HL-60 (cell line): ENCODE results near the gene ELF2.

ENCODE experiments used
- DNase-seq, 2 experiments: peaks; one replicate each; pipeline ENCODE4 v3.0.0-alpha.2; 2010 to 2020; ENCODE audit warnings: low read depth in 1 of 2, low spot score in 1 of 2
- H3K27ac ChIP-seq: fragments of 250-450 bp; sonication (Bioruptor Pico); replicated peaks from 2 replicates; pipeline ENCODE4 v1.5.1; 2020; ENCODE audit warnings: mild to moderate bottlenecking, moderate library complexity
- H3K27me3 ChIP-seq: fragments of 250-450 bp; sonication (Bioruptor Pico); 2 replicates; pipeline ENCODE4 v1.5.1; 2021; ENCODE audit warnings: mild to moderate bottlenecking, moderate library complexity; ENCODE audit not compliant: insufficient read depth, poor library complexity, severe bottlenecking
- H3K4me3 ChIP-seq: replicated peaks from 2 replicates; pipeline ENCODE4 v1.5.1; 2011; ENCODE audit warnings: mild to moderate bottlenecking, control low read depth, low read length; ENCODE audit not compliant: insufficient read depth
- GABPA ChIP-seq: IDR thresholded peaks from 2 replicates; pipeline ENCODE4 v1.6.1; 2012; ENCODE audit warnings: low read depth
- POLR2AphosphoS5 ChIP-seq: IDR thresholded peaks from 2 replicates; pipeline ENCODE4 v1.6.1; 2012; ENCODE audit warnings: low read depth
- SPI1 ChIP-seq: IDR thresholded peaks from 2 replicates; pipeline ENCODE4 v1.6.1; 2012; ENCODE audit warnings: low read depth, mild to moderate bottlenecking, borderline replicate concordance
- TF ChIP-seq, protein P1 (sequence below): IDR thresholded peaks from 2 replicates; pipeline ENCODE4 v1.6.1; 2012; ENCODE audit warnings: low read depth; ENCODE audit not compliant: insufficient replicate concordance
- TF ChIP-seq, protein P2 (sequence below): IDR thresholded peaks from one replicate; pipeline ENCODE4 v1.5.1; 2011; ENCODE audit warnings: low read length, control low read depth, inconsistent platforms; ENCODE audit not compliant: insufficient read depth

ELF2 gene

GRCh38 chr4:139084804-139085093 lies 92.3 kb downstream of the ELF2 start:
- H3K27ac ChIP-seq, result peak overlapping the region; percentile 92
- TF ChIP-seq, protein P1, sequence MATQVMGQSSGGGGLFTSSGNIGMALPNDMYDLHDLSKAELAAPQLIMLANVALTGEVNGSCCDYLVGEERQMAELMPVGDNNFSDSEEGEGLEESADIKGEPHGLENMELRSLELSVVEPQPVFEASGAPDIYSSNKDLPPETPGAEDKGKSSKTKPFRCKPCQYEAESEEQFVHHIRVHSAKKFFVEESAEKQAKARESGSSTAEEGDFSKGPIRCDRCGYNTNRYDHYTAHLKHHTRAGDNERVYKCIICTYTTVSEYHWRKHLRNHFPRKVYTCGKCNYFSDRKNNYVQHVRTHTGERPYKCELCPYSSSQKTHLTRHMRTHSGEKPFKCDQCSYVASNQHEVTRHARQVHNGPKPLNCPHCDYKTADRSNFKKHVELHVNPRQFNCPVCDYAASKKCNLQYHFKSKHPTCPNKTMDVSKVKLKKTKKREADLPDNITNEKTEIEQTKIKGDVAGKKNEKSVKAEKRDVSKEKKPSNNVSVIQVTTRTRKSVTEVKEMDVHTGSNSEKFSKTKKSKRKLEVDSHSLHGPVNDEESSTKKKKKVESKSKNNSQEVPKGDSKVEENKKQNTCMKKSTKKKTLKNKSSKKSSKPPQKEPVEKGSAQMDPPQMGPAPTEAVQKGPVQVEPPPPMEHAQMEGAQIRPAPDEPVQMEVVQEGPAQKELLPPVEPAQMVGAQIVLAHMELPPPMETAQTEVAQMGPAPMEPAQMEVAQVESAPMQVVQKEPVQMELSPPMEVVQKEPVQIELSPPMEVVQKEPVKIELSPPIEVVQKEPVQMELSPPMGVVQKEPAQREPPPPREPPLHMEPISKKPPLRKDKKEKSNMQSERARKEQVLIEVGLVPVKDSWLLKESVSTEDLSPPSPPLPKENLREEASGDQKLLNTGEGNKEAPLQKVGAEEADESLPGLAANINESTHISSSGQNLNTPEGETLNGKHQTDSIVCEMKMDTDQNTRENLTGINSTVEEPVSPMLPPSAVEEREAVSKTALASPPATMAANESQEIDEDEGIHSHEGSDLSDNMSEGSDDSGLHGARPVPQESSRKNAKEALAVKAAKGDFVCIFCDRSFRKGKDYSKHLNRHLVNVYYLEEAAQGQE, result no peak
- TF ChIP-seq GABPA (no peak), POLR2AphosphoS5 (no peak), SPI1 (no peak)
- TF ChIP-seq, protein P2, sequence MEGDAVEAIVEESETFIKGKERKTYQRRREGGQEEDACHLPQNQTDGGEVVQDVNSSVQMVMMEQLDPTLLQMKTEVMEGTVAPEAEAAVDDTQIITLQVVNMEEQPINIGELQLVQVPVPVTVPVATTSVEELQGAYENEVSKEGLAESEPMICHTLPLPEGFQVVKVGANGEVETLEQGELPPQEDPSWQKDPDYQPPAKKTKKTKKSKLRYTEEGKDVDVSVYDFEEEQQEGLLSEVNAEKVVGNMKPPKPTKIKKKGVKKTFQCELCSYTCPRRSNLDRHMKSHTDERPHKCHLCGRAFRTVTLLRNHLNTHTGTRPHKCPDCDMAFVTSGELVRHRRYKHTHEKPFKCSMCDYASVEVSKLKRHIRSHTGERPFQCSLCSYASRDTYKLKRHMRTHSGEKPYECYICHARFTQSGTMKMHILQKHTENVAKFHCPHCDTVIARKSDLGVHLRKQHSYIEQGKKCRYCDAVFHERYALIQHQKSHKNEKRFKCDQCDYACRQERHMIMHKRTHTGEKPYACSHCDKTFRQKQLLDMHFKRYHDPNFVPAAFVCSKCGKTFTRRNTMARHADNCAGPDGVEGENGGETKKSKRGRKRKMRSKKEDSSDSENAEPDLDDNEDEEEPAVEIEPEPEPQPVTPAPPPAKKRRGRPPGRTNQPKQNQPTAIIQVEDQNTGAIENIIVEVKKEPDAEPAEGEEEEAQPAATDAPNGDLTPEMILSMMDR, result no peak
- peak overlapping the region; percentile 87 for H3K4me3 ChIP-seq
- no peaks in the 10 kb centered on the region for H3K27me3 ChIP-seq
- DNase-seq, result no peak

DNA sequence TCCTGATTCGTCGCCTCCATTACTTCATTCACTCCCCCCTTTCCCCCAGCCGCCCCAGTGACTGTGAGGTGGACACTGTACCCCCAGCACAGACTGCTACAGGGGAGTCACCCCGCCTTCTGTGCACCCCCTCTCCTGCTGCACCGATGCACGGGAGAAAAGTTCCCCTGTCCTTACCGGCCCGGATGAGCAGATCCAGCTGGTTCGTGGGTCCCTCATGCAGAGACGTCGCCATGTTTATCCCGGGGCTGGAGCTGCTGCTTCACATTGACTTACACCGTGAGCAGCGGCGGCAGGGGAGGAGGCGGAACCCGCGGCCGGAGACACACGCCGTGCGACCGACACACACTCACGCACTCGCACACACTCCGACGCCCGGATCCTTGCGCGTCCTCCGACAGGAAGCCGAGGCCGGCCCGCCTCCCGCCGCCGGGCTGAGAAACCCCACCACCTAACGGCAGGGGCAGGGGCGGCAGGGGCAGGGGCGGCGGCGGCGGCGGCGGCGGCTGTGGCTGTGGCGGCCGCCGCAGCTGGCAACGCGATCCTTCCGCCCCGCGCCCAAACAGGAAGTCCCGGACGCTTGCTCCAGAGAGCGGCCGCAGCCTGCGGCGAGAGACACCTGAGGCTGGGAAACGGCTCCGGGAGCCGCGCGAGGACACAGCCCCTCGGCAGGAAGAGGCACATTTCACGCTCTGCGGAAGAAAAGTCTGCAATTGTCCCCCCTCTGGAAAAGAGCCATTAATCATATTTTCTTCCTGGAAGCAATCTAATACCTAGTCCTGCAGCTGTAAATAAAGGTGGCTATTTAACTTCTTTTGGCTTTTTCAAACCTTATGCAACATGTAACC lies 92.8 kb downstream of the ELF2 start:
- Histone ChIP-seq H3K4me3 (peak overlapping the region; percentile 87), H3K27me3 (no peaks in the 10 kb centered on the region), H3K27ac (peak overlapping the region; percentile 92)
- DNase-seq, result peak; percentile 77 to 93
- TF ChIP-seq SPI1 (peak; percentile 63; the same call in 1 of the 2 replicates), GABPA (peak; percentile 22; the same call in 1 of the 2 replicates), POLR2AphosphoS5 (peak; percentile 89)
- TF ChIP-seq, protein P2, result no peak
- TF ChIP-seq, protein P1, result peak; percentile 65

DNA sequence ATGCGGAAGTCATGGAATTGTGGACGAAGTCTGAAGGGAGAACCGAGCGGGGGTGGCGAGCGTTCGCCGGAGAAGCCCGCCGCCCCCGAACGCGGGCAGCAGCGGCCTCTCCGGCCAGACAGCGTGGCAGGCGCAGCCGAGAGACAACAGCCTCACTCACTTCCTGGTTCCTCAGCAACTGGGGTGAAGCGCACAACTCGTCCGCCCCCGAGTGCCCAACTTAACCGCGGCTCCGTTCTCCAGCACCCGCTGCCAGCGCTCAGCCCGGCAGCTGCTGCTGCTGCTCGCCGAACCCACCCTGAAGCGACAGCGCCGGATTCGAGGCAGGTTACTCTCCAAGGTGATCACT lies 93.4 kb downstream of the ELF2 start:
- peak overlapping the region; percentile 87 for H3K4me3 ChIP-seq
- H3K27ac ChIP-seq, result peak overlapping the region; percentile 92
- no peaks in the 10 kb centered on the region for H3K27me3 ChIP-seq
- no peak; the same call in 1 of the 2 replicates for TF ChIP-seq SPI1
- TF ChIP-seq, protein P2, result no peak
- TF ChIP-seq, protein P1, result no peak
- TF ChIP-seq GABPA, result no peak
- no peak for TF ChIP-seq POLR2AphosphoS5
- peak; percentile 50 to 66 for DNase-seq
